ENCODE results near the gene ELN. TPM values are rescaled to one million over a fixed set of nuclear protein-coding genes. Genes with fewer than 3 reads are reported as not detected.

Gene ELN
- total and polyA plus RNA-seq, 2 donors (not counting 1 experiment from before 2014, with no cell fraction given): not detected

GRCh38 chr7:74039337-74039736 lies 11.4 kb downstream of the ELN start:
- Histone ChIP-seq H4K20me1 (ENCODE audit: control insufficient read depth, insufficient read depth, low read length, poor library complexity, severe bottlenecking) (no peaks in the 10 kb centered on the region), H3K4me1 (ENCODE audit: control insufficient read depth in 2 of 2, insufficient read depth in 2 of 2, low read length in 2 of 2) (no peaks in the 10 kb centered on the region), H3K27me3 (replicated peaks in 1 of 4; ENCODE audit: control extremely low read depth in 1 of 4, control insufficient read depth in 3 of 4, insufficient read depth in 4 of 4, low read length in 3 of 4) (no peaks in the 10 kb centered on the region), H3K27ac (ENCODE audit: low read length in 2 of 2) (no peak overlapping the region), H3K36me3 (replicated peaks in 1 of 2; ENCODE audit: control extremely low read depth in 1 of 2, control insufficient read depth in 1 of 2, extremely low read depth in 1 of 2, insufficient read depth in 2 of 2, low read length in 1 of 2) (no peaks in the 10 kb centered on the region), H3K9ac (ENCODE audit: low read length) (no peak overlapping the region), H3K4me2 (replicated peaks; ENCODE audit: low read depth, low read length, poor library complexity, severe bottlenecking) (no peak overlapping the region), H3K9me3 (ENCODE audit: control extremely low read depth in 1 of 3, control insufficient read depth in 2 of 3, insufficient read depth in 1 of 3, low read length in 2 of 3) (no peaks in the 10 kb centered on the region), H2AFZ (ENCODE audit: insufficient read depth, low read depth, low read length, poor library complexity, severe bottlenecking) (no peak overlapping the region), H3K4me3 (ENCODE audit: control extremely low read depth in 1 of 5, extremely low read depth in 1 of 5, insufficient read depth in 1 of 5, low read depth in 2 of 5, low read length in 4 of 5) (no peak overlapping the region), H3K79me2 (ENCODE audit: control insufficient read depth, insufficient read depth, low read length) (no peaks in the 10 kb centered on the region)
- H3K27ac Mint-ChIP-seq: no peak overlapping the region
- TF ChIP-seq EZH2 (IDR thresholded peaks at IDR 0.05; ENCODE audit: borderline replicate concordance, insufficient read depth, low read depth, low read length, poor library complexity, severe bottlenecking) (no peak), CTCF (IDR thresholded peaks at IDR 0.05) (no peak)
- H3K9me3 Mint-ChIP-seq (ENCODE audit: insufficient read depth): no peaks in the 10 kb centered on the region
- peaks cover 13% of the 10 kb centered on the region for H3K27me3 Mint-ChIP-seq
- H3K4me1 Mint-ChIP-seq: no peaks in the 10 kb centered on the region
- ATAC-seq (ENCODE audit: low read depth): no peak
- no peak for DNase-seq
- ChIA-PET POLR2A (no interaction called here), CTCF (interaction anchor here (2.1 kb wide), 1 partner anchor 14 kb away, joined by 8 read pairs; no protein-coding TSS in a partner anchor)
- WGBS (ENCODE audit: insufficient coverage): 92% methylated on average over 11 of the region's 11 CpGs
- intact Hi-C loops (cut with micrococcal nuclease): no loop called here
- no peak overlapping the region for H3K4me3 Mint-ChIP-seq

- ATAC-seq (ENCODE audit: low read depth): no peak
- no peaks in the 10 kb centered on the region for H3K27me3 ChIP-seq (replicated peaks in 1 of 4; ENCODE audit: control extremely low read depth in 1 of 4, control insufficient read depth in 3 of 4, insufficient read depth in 4 of 4, low read length in 3 of 4)
- H3K79me2 ChIP-seq (ENCODE audit: control insufficient read depth, insufficient read depth, low read length): no peaks in the 10 kb centered on the region
- no peak for TF ChIP-seq EZH2 (IDR thresholded peaks at IDR 0.05; ENCODE audit: borderline replicate concordance, insufficient read depth, low read depth, low read length, poor library complexity, severe bottlenecking)
- TF ChIP-seq CTCF (IDR thresholded peaks at IDR 0.05): no peak
- no peak overlapping the region for H3K9ac ChIP-seq (ENCODE audit: low read length)
- intact Hi-C loops (cut with micrococcal nuclease): no loop called here
- ChIA-PET CTCF (interaction anchor here (2.1 kb wide), 1 partner anchor 15 kb away, joined by 8 read pairs; no protein-coding TSS in a partner anchor), POLR2A (no interaction called here)
- H3K4me2 ChIP-seq (replicated peaks; ENCODE audit: low read depth, low read length, poor library complexity, severe bottlenecking): no peak overlapping the region
- Mint-ChIP-seq H3K4me3 (no peak overlapping the region), H3K9me3 (ENCODE audit: insufficient read depth) (no peaks in the 10 kb centered on the region), H3K27me3 (peaks cover 9% of the 10 kb centered on the region), H3K27ac (no peak overlapping the region), H3K4me1 (no peaks in the 10 kb centered on the region)
- H4K20me1 ChIP-seq (ENCODE audit: control insufficient read depth, insufficient read depth, low read length, poor library complexity, severe bottlenecking): no peaks in the 10 kb centered on the region
- 91% methylated on average over 13 of the region's 13 CpGs for WGBS (ENCODE audit: insufficient coverage)
- no peaks in the 10 kb centered on the region for H3K4me1 ChIP-seq (ENCODE audit: control insufficient read depth in 2 of 2, insufficient read depth in 2 of 2, low read length in 2 of 2)
- H3K9me3 ChIP-seq (ENCODE audit: control extremely low read depth in 1 of 3, control insufficient read depth in 2 of 3, insufficient read depth in 1 of 3, low read length in 2 of 3): no peaks in the 10 kb centered on the region
- H3K36me3 ChIP-seq (replicated peaks in 1 of 2; ENCODE audit: control extremely low read depth in 1 of 2, control insufficient read depth in 1 of 2, extremely low read depth in 1 of 2, insufficient read depth in 2 of 2, low read length in 1 of 2): no peaks in the 10 kb centered on the region
- no peak overlapping the region for H3K4me3 ChIP-seq (ENCODE audit: control extremely low read depth in 1 of 5, extremely low read depth in 1 of 5, insufficient read depth in 1 of 5, low read depth in 2 of 5, low read length in 4 of 5)
- no peak overlapping the region for H2AFZ ChIP-seq (ENCODE audit: insufficient read depth, low read depth, low read length, poor library complexity, severe bottlenecking)
- no peak overlapping the region for H3K27ac ChIP-seq (ENCODE audit: low read length in 2 of 2)
- DNase-seq: no peak
Measured at GRCh38 chr7:74040101-74040790, 12.3 kb downstream of the ELN start.
